Urinary bladder (tissue), 4 donors: ENCODE measurements around the gene UBR1. TPM values are rescaled to one million over a fixed set of nuclear protein-coding genes. Genes with fewer than 3 reads are reported as not detected.
A peak's percentile ranks its signal among the peaks of the same experiment; 100 is the strongest.
"Not testable (repeated sequence)": the region's sequence is repeated elsewhere in the genome, so short reads cannot be mapped to it uniquely, and the experiment has no call there.

Source experiments
- DNase-seq: peaks from one replicate; pipeline ENCODE4 v3.0.0-alpha.2; 2015; ENCODE audit errors: extremely low spot score
- H3K27ac ChIP-seq: one replicate; pipeline ENCODE4 v1.5.1; 2013; ENCODE audit warnings: low read depth, mild to moderate bottlenecking, moderate library complexity
- H3K36me3 ChIP-seq: one replicate; pipeline ENCODE4 v1.6.1; 2013; ENCODE audit warnings: mild to moderate bottlenecking, moderate library complexity; ENCODE audit not compliant: insufficient read depth
- H3K4me1 ChIP-seq: one replicate; pipeline ENCODE4 v1.6.1; 2013; ENCODE audit warnings: mild to moderate bottlenecking, moderate library complexity; ENCODE audit not compliant: insufficient read depth
- H3K4me3 ChIP-seq: one replicate; pipeline ENCODE4 v1.5.1; 2013; ENCODE audit warnings: low read depth, low read length
- whole genome bisulfite sequencing: extraction: QIAGEN DNeasy Blood & Tissue Kit; methylation state at CpG from one replicate; pipeline ENCODE4 v1.1.7; 2013; 5-methylcytosine and 5-hydroxymethylcytosine counted together
- polyA plus RNA-seq: library from polyadenylated mRNA; stranded (reverse); fragments of 200-250 nt; gene quantifications from one replicate; pipeline ENCODE4 v1.2.3, GENCODE V29; 2013
- small RNA-seq: library from RNA; depleted of rRNA; stranded (forward); fragments of <200 nt; gene quantifications from one replicate; pipeline ENCODE3, GENCODE V24; 2014
- total RNA-seq: library from RNA; depleted of rRNA; stranded (reverse); fragments of >200 nt; gene quantifications from one replicate; pipeline ENCODE4 v1.2.3, GENCODE V29; 2014
- donor health status: healthy with polysubstance abuse.
- donor health status: healthy.

The UBR1 gene
- total and polyA plus RNA-seq, 2 donors = 13.3 to 80.7 TPM

DNA sequence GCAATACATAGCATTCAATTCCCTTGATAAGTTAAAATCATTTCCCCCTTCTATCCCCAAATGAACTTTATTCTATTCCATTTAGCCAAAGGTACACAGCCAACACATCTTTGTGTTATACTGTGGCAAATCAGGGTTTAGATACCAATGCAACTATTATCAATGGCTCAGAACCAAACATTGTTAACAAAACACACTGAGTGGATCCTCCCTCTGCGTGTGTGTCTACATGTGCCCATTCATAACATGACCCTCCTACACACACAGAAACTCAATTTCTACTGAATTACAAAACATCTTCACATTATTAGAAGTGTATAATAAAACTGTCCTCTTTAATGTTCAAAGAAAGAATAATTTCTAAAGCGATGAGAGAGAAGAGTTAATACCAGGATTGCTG lies 186.5 kb downstream of the UBR1 start:
- WGBS = 43% methylated on average over 2 of the region's 2 CpGs
- DNase-seq = no peak
- Histone ChIP-seq H3K4me1 (no peaks in the 10 kb centered on the region), H3K27ac (no peak overlapping the region), H3K4me3 (peak overlapping the region; percentile 96), H3K36me3 (no peaks in the 10 kb centered on the region)

- WGBS = 90% methylated on average over 5 of the region's 5 CpGs
- DNase-seq = no peak
- Histone ChIP-seq H3K36me3 (no peaks in the 10 kb centered on the region), H3K4me1 (no peaks in the 10 kb centered on the region), H3K27ac (no peak overlapping the region), H3K4me3 (no peak overlapping the region)
Measured at GRCh38 chr15:42918047-42918446, 187.8 kb downstream of the UBR1 start.

DNA sequence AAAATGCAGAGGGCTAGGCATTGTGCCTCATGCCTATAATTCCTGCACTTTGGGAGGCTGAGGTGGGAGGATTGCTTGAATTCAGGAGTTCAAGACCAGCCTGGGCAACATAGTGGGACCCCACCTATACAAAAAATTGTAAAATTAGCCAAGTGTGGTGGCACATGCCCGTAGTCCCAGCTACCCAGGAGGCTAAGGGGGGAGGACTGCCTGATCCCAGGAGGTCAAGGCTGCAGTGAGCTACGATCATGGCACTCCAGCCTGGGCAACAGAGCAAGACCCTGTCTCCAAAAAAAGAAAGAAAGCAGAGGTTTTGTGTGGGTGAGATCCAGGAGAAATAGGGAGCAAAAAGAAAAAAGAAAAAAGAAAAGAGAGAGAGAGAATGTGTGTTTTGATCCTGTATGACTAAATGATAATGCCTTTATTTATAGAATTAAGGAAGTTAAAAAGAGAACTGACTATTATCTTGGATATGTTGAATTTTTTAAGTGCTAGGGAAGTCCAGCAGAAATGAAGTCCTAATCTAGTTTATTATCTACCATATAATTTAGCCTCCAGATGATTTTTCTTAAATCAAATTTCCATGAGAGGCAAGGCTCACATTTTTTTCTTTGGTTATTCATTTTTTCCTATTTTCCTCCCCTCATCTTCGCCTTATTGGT lies 190.1 kb downstream of the UBR1 start:
- no peaks in the 10 kb centered on the region for H3K36me3 ChIP-seq
- DNase-seq = no peak
- WGBS = 90% methylated on average over 3 of the region's 3 CpGs
- H3K4me1 ChIP-seq = no peaks in the 10 kb centered on the region
- H3K4me3 ChIP-seq = no peak overlapping the region
- H3K27ac ChIP-seq = no peak overlapping the region

DNA sequence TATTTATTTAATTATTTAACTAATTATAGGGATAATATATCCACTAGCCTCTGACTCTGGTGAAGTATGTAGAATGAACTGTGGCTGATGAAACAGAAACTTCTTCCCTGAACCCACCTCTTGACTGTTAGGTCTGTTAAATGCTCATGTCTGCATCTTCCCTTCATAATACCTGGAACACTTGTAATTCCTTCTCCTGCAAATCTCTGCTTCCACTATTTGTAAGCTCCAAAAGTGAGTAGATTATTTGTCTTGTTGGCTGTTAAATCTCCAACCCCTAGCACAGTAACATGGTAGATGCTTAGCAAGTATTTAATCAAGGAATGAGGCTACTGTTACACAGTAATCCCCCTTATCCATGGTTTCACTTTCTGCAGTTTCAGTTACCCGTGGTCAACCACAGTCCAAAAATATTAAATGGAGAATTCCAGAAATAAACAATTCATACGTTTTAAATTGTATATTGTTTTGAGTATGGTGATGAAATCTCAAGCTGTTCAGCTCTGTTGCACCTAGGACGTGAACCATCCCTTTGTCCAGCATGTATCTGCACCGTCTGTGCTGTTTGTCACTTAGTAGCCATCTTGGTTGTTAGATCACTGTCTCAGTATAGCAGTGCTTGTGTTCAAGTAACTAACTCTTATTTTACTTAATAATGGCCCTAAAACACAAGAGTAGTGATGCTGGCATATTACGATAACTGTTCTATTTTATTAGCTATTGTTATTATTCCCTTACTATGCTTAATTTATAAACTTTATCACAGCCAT lies 190.9 kb downstream of the UBR1 start:
- no peak for DNase-seq
- WGBS = 63% methylated on average over 5 of the region's 5 CpGs
- H3K36me3 ChIP-seq = no peaks in the 10 kb centered on the region
- H3K4me3 ChIP-seq = no peak overlapping the region
- H3K27ac ChIP-seq = no peak overlapping the region
- H3K4me1 ChIP-seq = no peaks in the 10 kb centered on the region

DNA sequence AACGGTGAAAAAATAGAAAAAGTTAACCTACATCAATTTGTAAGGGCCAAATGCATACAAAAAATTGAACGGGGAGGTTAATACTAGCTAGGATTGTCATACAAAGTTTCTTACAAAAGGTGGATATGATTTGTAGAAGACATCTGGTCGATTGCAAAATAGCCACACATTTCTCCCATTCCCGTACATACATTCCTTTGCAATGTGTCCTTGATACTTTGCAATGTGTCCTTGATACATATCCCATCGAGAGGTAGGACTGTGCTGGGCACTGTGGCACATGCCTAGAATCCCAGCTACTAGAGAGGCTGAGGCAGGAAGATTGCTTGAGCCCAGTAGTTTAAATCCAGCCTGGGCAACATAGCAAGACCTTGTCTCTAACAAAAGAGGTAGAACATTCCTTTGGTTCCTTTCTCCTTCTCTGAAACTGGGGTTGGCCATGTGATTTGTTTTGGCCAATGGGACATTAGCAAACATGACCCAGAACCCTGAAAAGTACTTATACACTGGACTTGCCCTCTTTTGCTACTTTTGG lies 194.7 kb downstream of the UBR1 start:
- no peaks in the 10 kb centered on the region for H3K4me1 ChIP-seq
- WGBS = 90% methylated on average over 5 of the region's 5 CpGs
- DNase-seq = no peak
- H3K27ac ChIP-seq = no peak overlapping the region
- no peak overlapping the region for H3K4me3 ChIP-seq
- H3K36me3 ChIP-seq = no peaks in the 10 kb centered on the region

DNA sequence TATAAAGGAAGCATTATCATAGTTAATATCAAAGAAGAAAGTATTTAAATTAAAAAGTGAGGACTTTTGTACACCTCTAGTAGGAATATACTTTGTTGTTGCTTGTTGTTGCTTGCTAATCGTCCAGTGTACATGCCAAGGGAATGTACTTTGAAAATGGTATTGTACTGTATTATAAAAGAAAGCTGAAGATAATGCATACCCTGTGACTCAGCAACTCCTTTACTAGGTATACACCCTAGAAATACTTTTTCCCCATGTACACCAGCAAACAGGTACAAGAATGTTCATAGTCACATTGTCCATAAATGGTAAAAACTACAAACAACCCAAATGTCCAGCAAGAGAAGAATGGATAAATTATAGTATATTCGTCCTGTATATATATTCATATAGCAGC lies 197.3 kb downstream of the UBR1 start:
- Histone ChIP-seq H3K4me1 (no peaks in the 10 kb centered on the region), H3K4me3 (no peak overlapping the region), H3K36me3 (no peaks in the 10 kb centered on the region), H3K27ac (no peak overlapping the region)
- DNase-seq = no peak
- 65% methylated on average over 2 of the region's 2 CpGs for WGBS

DNA sequence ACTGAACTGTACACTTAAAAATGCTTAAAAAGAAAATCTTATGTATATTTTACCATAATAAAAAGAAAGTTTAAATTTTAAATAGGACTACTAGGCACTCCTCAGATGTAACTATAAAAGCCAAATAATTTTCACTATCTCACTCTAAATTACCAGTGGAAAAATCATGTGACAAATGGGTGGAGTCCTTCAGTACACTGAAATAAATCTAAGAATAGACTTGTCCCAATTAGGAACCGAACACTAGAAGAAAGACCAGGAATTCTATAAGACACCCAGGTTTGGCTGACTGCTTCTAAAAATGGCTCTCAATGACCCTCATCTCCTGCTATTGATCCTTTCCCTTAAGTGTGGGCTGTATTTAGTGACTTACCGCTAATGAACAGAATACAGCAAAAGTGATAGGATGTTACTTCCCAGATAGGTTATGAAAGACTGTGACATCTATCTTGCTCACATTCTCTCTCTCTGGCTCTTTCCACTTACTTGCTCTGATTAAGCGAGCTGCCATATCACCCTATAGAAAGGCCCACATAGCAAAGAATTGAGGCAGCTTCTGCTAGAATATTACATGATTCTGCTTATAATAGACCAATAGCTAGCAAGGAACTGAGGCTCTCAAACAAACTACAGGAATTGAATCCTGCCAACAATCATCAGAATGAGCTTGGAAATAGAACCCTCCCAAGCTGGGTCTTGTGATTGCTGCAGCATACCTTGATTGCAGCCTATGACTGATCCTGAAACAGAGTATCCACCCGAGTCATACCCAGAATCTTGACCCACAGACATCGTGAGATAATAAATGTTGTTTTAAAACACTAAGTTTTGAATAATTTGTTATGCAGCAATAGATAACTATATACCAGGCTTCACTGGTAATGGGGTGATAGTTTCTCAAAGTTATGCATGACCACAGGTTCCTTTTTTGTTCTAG lies 202.2 kb downstream of the UBR1 start:
- Histone ChIP-seq H3K4me3 (no peak overlapping the region), H3K27ac (no peak overlapping the region)
- WGBS = 80% methylated on average over 5 of the region's 5 CpGs

DNA sequence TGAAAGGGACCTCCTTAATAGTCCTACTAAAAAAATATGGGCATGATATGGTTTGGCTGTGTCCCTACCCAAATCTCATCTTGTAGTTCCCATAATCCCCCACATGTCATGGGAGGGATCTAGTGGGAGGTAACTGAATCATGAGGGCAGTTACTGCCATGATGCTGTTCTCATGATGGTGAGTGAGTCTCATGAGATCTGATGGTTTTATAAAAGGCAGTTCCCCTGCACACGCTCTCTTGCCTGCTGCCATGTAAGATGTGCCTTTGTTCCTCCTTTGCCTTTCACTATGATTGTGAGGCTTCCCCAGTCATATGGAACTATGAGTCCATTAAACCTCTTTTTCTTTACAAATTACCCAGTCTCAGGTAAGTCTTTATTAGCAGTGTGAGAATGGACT lies 211.9 kb downstream of the UBR1 start:
- WGBS = 95% methylated on average over 1 of the region's 1 CpG
- not testable (repeated sequence) for H3K4me1 ChIP-seq, H3K4me3 ChIP-seq, H3K27ac ChIP-seq, H3K36me3 ChIP-seq, DNase-seq

More for the DNA sequence above, 202.2 kb downstream of the UBR1 start:
- Histone ChIP-seq H3K36me3 (no peaks in the 10 kb centered on the region), H3K4me1 (no peaks in the 10 kb centered on the region)
- DNase-seq = no peak

Small RNAs within 50 kb of the gene (small RNA-seq; reads per million reads assigned to genes)
- gene AC068724.2 = not detected

Other genes with a start within 250 kb of the UBR1 start
- 20.5 TPM for gene TTBK2, start 185.3 kb downstream of the UBR1 start, total RNA-seq
- 7.7 TPM for gene TTBK2, start 185.3 kb downstream of the UBR1 start, polyA plus RNA-seq
- 22.6 TPM for gene TMEM62, start 27.5 kb upstream of the UBR1 start, total RNA-seq
- gene TMEM62, start 27.5 kb upstream of the UBR1 start, polyA plus RNA-seq = 12.7 TPM
- 44.9 TPM for gene CCNDBP1, start 79.4 kb upstream of the UBR1 start, total RNA-seq
- gene CCNDBP1, start 79.4 kb upstream of the UBR1 start, polyA plus RNA-seq = 62.6 TPM
- gene EPB42, start 115.0 kb upstream of the UBR1 start, total RNA-seq = 1.8 TPM
- gene EPB42, start 115.0 kb upstream of the UBR1 start, polyA plus RNA-seq = not detected
- gene TGM5, start 160.9 kb upstream of the UBR1 start, total RNA-seq = 0.26 TPM
- 0.16 TPM for gene TGM5, start 160.9 kb upstream of the UBR1 start, polyA plus RNA-seq
- not detected for gene TGM7, start 196.2 kb upstream of the UBR1 start, total RNA-seq
- gene TGM7, start 196.2 kb upstream of the UBR1 start, polyA plus RNA-seq = not detected
- 8.0 TPM for gene LCMT2, start 224.5 kb upstream of the UBR1 start, total RNA-seq
- gene LCMT2, start 224.5 kb upstream of the UBR1 start, polyA plus RNA-seq = 5.5 TPM